T1000 (cell line): ENCODE data around the gene ATP8B3.

Experiments used
- DNase-seq: peaks from one replicate; lab custom pipeline; 2025; ENCODE audit warnings: mixed read lengths; lab: John Stamatoyannopoulos, UW

Gene ATP8B3

DNA sequence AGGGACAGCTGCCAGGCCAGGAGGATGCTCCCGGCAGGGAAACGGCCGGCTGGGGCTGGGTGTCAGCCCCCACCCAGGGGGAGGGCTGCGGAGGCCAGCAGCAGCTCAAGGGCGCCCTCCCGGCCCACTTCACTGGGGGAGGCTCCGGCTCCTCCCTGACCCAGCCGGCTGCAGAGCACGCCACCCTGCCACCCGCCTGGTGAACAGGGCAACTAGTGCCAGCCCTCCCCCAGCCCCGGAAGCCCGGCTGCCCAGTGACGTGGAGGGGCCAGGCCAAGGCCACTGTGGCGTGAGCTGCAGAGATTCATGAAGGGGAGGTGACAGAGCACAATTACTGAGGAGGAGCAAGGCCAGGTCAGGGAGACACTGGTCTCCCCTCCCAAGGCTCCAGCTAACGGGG lies 21.5 kb upstream of the ATP8B3 start:
- DNase-seq = no peak

DNA sequence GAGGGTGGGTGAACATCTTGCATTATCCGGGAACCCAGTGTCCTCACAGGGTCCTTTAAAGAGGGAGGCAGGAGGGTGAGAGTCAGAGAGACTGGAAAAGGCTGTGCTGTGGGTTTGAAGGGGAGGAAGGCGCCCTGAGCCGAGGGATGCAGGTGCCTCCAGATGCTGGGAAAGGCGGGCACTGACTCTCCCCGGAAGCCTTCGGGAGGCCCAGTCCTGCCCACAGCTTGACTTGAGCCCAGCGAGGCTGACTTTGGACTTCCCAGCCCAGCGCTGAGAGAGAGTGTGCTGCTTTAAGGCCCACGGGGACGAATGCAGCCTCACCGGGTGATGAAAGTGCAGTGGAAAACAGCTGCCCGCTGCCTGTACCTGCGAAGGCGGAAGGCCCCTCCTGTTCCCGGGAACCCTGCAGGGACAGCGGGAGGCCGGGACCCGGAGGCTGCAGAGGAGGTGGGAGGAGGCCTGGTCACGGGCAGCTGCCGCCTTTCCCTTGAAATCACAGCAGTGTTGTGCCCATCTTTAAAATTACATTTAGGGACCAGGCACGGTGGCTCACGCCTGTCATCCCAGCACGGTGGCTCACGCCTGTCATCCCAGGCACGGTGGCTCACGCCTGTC lies 20.1 kb upstream of the ATP8B3 start:
- no peak for DNase-seq

DNA sequence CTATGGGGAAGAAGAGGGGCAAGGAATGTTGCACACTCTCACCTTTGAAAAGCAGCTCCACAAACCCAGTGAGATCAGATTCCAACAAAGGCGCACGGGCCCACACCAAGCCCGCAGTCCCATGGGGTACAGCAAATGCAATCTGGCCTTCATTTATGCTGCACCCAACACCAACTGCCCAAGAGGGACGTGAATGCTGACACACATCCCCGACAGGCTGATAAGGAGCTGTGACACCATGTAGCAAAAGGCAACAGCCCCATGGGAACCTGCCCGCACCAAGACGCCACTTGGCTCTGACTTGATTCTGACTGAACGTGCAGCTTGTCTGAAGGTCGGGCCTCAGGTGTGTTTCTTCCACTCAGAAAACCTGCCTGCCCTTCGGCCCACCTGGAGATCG lies 18.9 kb upstream of the ATP8B3 start:
- no peak for DNase-seq

DNA sequence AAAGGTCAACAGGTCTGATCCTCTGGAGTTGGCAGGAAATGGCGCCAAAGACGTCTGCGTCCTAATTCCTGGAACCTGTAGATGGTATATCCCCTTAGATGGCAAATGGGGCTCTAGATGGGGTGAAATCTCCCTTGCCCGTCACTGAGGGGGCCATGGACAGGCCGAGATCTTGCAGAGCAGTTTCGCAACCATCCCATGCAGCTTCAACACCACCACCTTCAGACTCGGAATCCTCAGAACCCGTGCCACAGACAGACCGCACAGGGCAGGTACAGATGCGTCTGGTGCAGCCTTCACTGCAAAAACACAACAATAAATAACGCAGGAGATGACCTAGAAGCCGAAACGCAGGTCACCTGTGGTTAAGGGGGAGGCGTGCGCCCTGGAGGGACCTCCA lies 18.5 kb upstream of the ATP8B3 start:
- DNase-seq = no peak

DNA sequence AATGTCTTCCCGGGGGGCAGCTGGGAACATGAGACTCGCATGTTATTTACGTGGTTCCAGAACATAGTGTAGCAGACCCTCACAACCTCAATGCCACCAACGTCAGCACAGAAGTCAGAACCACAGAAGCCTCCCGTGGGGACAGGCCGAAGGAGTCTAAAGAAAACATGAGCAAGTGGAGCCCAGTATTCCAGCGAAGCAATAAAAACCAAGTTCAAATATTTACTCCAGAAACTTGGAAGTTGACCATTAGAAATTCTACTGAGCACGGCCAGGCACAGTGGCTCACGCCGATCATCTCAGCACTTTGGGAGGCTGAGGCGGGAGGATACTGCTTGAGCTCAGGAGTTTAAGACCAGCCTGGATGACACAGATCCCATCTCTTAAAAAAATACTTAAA lies 17.9 kb upstream of the ATP8B3 start:
- no peak for DNase-seq

GRCh38 chr19:1828279-1829238 lies 16.5 kb upstream of the ATP8B3 start:
- no peak for DNase-seq

- no peak for DNase-seq
Observed at GRCh38 chr19:1827566-1828278, 15.6 kb upstream of the ATP8B3 start.

GRCh38 chr19:1826557-1827521 lies 14.8 kb upstream of the ATP8B3 start:
- DNase-seq = no peak

- peak; percentile 76 for DNase-seq
Observed at GRCh38 chr19:1825909-1826556, 14.0 kb upstream of the ATP8B3 start.

DNA sequence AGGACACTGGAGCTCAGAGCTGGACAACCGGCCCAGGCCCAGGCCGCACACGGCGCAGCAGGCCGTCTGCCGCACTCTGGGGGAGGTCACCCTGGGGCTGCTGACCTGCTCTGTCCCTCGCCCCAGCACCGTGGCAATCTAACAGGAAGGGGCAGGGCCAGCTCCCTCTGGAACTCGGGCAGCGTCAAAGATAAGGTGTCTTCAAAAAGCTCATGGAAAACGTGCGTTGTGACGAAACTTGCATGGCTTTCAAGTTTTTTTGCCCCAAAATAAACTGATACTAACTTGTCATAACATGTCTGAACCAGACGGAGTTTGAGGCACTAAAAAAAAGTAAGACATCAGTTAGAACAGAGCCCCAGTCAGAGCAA lies 12.2 kb upstream of the ATP8B3 start:
- DNase-seq = no peak

GRCh38 chr19:1823539-1824251 lies 11.6 kb upstream of the ATP8B3 start:
- DNase-seq = no peak

GRCh38 chr19:1823020-1823419 lies 10.9 kb upstream of the ATP8B3 start:
- DNase-seq = no peak

GRCh38 chr19:1822210-1822609 lies 10.1 kb upstream of the ATP8B3 start:
- no peak for DNase-seq

DNA sequence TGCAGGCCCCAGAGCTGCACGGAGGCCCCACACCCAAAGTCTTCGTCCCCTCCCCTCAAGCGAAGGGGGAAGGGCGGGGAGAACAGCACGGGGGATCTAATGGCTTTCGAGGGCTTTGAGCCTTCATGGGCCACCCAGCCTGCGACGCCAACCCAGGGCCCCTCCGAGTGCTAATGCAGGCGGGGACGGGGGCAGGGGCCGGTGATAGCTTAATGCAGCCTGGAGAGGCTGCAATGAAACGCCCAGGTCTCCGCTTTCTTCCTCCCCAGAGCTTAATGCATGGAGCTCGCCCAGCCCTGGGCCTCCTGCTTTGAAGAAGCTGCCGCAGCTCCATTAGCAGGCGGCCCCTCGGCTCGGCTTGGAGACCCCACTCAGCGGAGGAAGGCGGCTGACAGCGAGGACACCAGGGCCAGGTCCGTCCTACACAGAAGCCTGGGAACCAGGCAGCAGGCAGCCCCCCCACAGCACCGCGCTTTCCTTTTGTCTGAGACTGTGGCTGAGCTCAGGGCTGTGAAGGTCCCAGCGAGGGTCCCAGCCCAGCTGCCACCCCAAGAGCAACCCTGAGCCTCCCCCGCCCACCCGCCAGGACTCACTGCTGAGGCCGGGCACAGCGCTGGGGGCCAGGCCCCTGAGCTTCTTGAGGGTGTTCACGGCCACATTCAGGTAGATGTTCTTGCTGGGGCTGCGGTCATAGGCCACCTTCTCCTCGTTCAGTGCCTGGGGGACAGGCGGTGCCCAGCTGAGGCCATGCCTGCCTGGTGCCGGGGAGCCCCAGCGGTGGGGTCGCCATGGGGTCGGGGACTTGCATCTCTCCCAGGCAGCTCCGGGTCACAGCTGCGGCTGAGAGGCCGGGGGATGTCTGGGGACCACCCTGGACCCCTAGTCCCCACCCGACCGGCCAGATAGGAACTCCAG lies 7.5 kb upstream of the ATP8B3 start:
- DNase-seq = no peak

DNA sequence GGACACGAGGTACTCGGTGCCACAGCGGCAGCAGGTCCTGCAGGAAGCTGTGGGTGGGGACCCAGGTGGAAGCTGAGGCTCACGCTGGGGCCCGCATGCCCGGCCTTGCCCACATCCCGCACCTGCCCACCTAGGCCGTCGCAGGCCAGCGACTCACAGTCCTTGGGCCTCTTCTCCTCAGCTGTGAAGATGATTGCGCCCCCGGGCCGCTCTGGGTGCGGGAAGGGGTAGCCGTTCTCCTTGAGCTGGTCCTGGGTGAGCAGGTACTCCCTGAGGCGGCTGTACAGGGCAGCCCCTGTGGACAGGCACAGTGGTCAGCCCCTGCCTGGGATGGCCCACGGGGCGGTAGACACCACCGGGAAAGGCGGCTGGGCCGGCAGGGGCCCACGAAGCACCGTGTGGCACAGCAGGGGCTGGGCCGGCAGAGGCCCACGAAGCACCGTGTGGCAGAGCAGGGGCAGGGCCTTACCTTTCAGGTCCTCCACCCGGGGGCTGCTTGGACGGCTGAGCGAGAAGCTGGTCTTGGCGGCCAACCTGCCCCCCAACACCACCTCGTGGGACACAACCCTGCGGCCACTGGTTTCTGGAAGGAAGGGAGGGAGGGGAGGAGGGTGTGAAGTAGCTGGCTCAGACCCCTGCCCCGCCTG lies 6.6 kb upstream of the ATP8B3 start:
- no peak for DNase-seq

- no peak for DNase-seq
Observed at GRCh38 chr19:1817553-1818179, 5.6 kb upstream of the ATP8B3 start.

DNA sequence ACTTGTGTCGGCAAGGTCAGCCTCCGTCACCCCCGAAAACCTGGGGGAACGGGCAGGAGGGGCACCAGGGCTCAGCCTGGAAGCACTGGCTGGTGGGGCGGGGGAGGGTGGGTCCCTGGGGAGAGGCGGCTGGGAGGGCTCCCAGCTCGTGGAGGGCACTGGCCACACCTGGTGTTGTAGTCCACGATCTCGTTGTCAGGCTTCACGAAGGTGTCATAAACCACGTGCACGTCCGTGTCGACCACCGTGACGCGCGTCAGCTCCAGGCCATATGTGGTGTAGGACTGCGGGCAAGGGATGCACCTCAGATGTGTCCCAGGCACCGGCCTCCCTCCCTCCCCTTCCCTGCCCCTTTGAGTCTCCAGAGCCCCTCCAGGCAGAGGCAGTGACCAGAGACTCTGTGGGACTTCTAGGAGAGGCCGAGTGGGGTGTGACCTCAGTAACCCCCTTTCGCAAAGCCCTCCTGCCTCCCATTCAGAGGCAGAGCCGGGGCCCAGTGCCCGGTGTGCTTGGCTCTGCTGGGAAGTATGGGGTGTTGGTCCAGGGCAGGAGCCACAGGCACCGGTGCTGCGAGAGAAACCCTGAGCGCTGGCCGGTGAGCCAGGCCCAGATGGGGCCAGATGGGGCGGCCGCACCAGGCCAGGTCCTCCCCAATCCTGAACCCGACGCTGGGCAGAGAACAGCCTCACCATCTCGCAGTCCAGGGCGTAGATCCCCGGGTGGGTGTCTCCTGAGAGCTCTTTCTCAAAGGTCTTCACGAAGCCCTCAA lies 4.6 kb upstream of the ATP8B3 start:
- no peak for DNase-seq
